Neural progenitor cell (in vitro differentiated cells): Measurements from ENCODE around the gene EFCAB6.
A peak's percentile ranks its signal among the peaks of the same experiment; 100 is the strongest.

Experiments
- EZH2 ChIP-seq: fragments of 200-600 bp; sonication (generic); IDR thresholded peaks from 2 replicates; pipeline ENCODE4 v1.6.1; 2017; ENCODE audit warnings: antibody characterized with exemption, mild to moderate bottlenecking, moderate library complexity
- TF ChIP-seq, protein P1 (sequence below): fragments of 200-600 bp; sonication (generic); IDR thresholded peaks from 2 replicates; pipeline ENCODE4 v1.5.1; 2017; ENCODE audit warnings: antibody characterized with exemption, mild to moderate bottlenecking

DNA sequence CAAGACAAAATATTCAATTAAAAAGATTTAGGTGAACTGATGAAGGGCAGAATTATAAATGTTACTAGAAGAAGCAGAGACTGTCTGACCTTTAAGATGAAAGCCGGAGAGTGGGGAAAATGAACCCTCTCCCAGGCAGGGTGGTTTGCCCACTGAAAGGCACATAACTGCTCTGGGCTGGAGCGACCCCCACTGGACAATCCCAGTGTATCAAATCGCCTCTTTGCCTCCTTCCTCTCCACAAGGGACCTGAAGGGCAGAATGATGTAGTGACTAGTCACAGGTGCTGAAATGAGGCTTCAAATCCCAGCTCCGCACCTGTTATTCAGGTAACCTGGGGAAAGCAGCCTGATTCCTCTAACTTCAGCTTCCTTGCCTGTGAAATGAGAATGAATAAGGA lies 69.0 kb downstream of the EFCAB6 start:
- TF ChIP-seq EZH2: no peak
- TF ChIP-seq, protein P1, sequence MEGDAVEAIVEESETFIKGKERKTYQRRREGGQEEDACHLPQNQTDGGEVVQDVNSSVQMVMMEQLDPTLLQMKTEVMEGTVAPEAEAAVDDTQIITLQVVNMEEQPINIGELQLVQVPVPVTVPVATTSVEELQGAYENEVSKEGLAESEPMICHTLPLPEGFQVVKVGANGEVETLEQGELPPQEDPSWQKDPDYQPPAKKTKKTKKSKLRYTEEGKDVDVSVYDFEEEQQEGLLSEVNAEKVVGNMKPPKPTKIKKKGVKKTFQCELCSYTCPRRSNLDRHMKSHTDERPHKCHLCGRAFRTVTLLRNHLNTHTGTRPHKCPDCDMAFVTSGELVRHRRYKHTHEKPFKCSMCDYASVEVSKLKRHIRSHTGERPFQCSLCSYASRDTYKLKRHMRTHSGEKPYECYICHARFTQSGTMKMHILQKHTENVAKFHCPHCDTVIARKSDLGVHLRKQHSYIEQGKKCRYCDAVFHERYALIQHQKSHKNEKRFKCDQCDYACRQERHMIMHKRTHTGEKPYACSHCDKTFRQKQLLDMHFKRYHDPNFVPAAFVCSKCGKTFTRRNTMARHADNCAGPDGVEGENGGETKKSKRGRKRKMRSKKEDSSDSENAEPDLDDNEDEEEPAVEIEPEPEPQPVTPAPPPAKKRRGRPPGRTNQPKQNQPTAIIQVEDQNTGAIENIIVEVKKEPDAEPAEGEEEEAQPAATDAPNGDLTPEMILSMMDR: peak; percentile 74
